PC-3 (cell line): ENCODE results near the gene DDX43. TPM values are rescaled to one million over a fixed set of nuclear protein-coding genes. Genes with fewer than 3 reads are reported as not detected.

Experiments
- ATAC-seq: fragments of 200-7000 bp; cut with Tn5 transposase; 2 replicates; pipeline ENCODE4 v1.9.1; 2020; ENCODE audit warnings: mild to moderate bottlenecking, moderate library complexity
- BruUV-seq: library from RNA; stranded (reverse); fragments of 400-500 nt; replicated peaks from 2 replicates; lab custom pipeline; 2021; lab: Mats Ljungman, UMichigan
- CTCF ChIA-PET: fragments of 300-600 bp; sonication (Branson Sonifier 250); formaldehyde crosslinking; loops from one replicate; lab custom pipeline; 2022; ENCODE audit warnings: antibody characterized with exemption; lab: Charles Lee
- POLR2A ChIA-PET: fragments of 300-600 bp; sonication (Branson Sonifier 250); formaldehyde crosslinking; loops from one replicate; lab custom pipeline; 2022; ENCODE audit warnings: antibody characterized with exemption; ENCODE audit not compliant: unreplicated experiment; lab: Charles Lee
- DNase-seq: peaks from one replicate; pipeline ENCODE4 v3.0.0-alpha.2; 2015
- H2AFZ ChIP-seq: fragments of 300-600 bp; sonication (generic); 2 replicates; pipeline ENCODE4 v1.6.0; 2016; ENCODE audit warnings: antibody characterized with exemption, low read length
- H3F3A ChIP-seq: fragments of 300-600 bp; sonication (generic); one replicate; pipeline ENCODE4 v1.6.0; 2017; ENCODE audit warnings: antibody characterized with exemption, low read length, control low read depth, mild to moderate bottlenecking; ENCODE audit not compliant: unreplicated experiment
- H3K27ac ChIP-seq: fragments of 300-600 bp; sonication (generic); 2 replicates; pipeline ENCODE4 v1.5.1; 2016; ENCODE audit warnings: mild to moderate bottlenecking, low read length
- H3K27me3 ChIP-seq: fragments of 300-600 bp; sonication (generic); 2 replicates; pipeline ENCODE4 v1.6.1; 2016; ENCODE audit warnings: low read length, mixed read lengths
- H3K36me3 ChIP-seq: fragments of 300-600 bp; sonication (generic); 2 replicates; pipeline ENCODE4 v1.6.1; 2016; ENCODE audit warnings: low read depth, mixed run types, low read length, mixed read lengths
- H3K4me1 ChIP-seq: fragments of 300-600 bp; sonication (generic); 2 replicates; pipeline ENCODE4 v1.5.1; 2016; ENCODE audit warnings: low read length; ENCODE audit not compliant: insufficient read depth
- H3K4me2 ChIP-seq: fragments of 300-600 bp; sonication (generic); 2 replicates; pipeline ENCODE4 v1.6.0; 2016; ENCODE audit warnings: low read length
- H3K4me3 ChIP-seq: fragments of 300-600 bp; sonication (generic); 2 replicates; pipeline ENCODE4 v1.5.1; 2016; ENCODE audit warnings: mild to moderate bottlenecking, low read length, mixed read lengths
- H3K79me2 ChIP-seq: fragments of 300-600 bp; sonication (generic); 2 replicates; pipeline ENCODE4 v1.6.1; 2017; ENCODE audit warnings: low read length, mixed read lengths
- H3K9ac ChIP-seq: fragments of 300-600 bp; sonication (generic); 2 replicates; pipeline ENCODE4 v1.6.0; 2016; ENCODE audit warnings: mild to moderate bottlenecking, low read length
- H3K9me2 ChIP-seq: fragments of 300-600 bp; sonication (generic); replicated peaks from 2 replicates; pipeline ENCODE4 v1.6.1; 2016; ENCODE audit warnings: mixed run types, low read length, mixed read lengths
- H3K9me3 ChIP-seq: fragments of 300-600 bp; sonication (generic); 2 replicates; pipeline ENCODE4 v1.6.1; 2016; ENCODE audit warnings: low read length, mixed read lengths
- H4K20me1 ChIP-seq: fragments of 300-600 bp; sonication (generic); 2 replicates; pipeline ENCODE4 v1.6.1; 2016; ENCODE audit warnings: low read length, mixed read lengths
- CTCF ChIP-seq: fragments of 300-600 bp; sonication (generic); conservative IDR thresholded peaks from 2 replicates; pipeline ENCODE4 v1.5.1; 2017; ENCODE audit warnings: antibody characterized with exemption, low read depth, mild to moderate bottlenecking, low read length
- EZH2 ChIP-seq: fragments of 300-600 bp; sonication (generic); IDR thresholded peaks from one replicate; pipeline ENCODE4 v1.6.1; 2017; ENCODE audit warnings: antibody characterized with exemption, mild to moderate bottlenecking, low read length; ENCODE audit not compliant: unreplicated experiment
- EZH2phosphoT487 ChIP-seq: fragments of 300-600 bp; sonication (generic); IDR thresholded peaks from 2 replicates; pipeline ENCODE4 v1.6.1; 2018; ENCODE audit warnings: mild to moderate bottlenecking, antibody characterized with exemption, low read length, borderline replicate concordance
- intact Hi-C: fragments of 100-400 bp; cut with micrococcal nuclease; formaldehyde crosslinking; loops from 2 replicates; pipeline ENCODE4 v1.9.0; 2023
- total RNA-seq: library from RNA; depleted of rRNA; stranded (reverse); fragments of >200 nt; gene quantifications from 2 replicates; pipeline ENCODE4 v1.2.3, GENCODE V29; 2014; rRNA removed

Gene DDX43
- total RNA-seq, 1 experiment from 2014 or later, result not detected

DNA sequence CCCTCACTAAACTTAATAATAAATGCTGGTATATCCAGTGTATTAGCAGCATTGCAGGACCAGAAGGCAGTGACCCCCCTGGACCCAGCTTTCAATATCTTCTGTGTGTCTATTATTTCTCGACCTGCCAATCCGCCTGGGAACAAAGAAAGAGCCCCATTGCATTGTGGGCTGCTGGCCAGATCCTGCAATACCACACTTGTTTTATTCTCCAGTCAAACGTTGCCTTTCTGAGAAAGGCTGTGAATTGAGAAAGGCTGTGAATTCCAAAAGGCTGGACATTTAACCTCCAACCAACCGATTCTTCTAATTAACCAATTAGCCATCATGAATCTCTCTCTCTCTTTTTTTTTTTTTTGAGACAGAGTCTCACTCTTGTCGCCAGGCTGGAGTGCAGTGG, 65.4 kb downstream of the DDX43 start:
- Histone ChIP-seq H3K79me2 (peaks cover 34% of the 10 kb centered on the region), H3K9ac (no peak overlapping the region), H3K27me3 (no peaks in the 10 kb centered on the region), H3K4me2 (no peak overlapping the region), H3K4me1 (no peaks in the 10 kb centered on the region), H3K36me3 (no peaks in the 10 kb centered on the region), H3K4me3 (no peak overlapping the region), H2AFZ (no peak overlapping the region), H3F3A (no peaks in the 10 kb centered on the region), H3K27ac (no peak overlapping the region), H4K20me1 (no peaks in the 10 kb centered on the region), H3K9me2 (no peaks in the 10 kb centered on the region), H3K9me3 (no peaks in the 10 kb centered on the region)
- TF ChIP-seq EZH2phosphoT487, result no peak
- TF ChIP-seq EZH2, result no peak
- TF ChIP-seq CTCF, result no peak
- intact Hi-C loops, result no loop called here
- ATAC-seq (no peak), DNase-seq (no peak)
- no TSS peak for BruUV-seq
- ChIA-PET CTCF (no interaction called here), POLR2A (no interaction called here)

DNA sequence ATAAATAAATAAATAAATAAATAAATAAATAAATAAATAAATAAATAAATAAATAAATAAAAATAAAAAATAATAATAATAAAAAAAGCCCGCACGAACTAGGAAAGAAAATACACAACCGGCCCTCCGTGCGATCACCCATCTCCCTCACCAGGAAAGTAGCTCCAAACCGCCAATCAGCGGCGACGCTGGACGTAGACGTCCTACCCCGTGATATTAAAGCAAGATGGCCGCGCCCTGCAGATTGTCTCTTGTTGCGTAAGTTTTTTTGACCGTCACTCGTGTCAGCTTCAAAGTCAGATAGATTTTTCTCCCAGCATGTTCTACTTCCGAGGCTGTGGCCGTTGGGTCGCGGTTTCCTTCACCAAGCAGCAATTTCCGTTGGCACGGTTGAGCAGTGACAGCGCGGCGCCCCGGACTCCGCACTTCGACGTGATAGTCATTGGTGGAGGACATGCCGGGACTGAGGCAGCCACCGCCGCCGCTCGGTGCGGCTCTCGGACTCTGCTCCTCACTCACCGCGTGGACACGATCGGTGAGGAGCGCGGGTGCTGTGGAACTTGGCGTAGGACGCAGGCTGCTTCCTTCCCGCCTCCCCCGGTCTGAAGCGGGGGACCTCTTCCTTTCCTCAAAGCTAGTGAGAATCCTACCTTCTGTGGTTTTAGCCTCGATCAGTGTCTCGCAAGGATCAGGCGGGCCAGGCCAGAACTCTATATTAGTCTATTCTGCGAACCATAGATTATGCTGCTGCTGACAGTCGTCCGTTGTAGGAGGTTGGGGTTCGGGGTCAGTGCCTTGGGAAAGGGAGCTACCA, 67.1 kb downstream of the DDX43 start, which contains the start of gene MTO1:
MTO1 (plus strand) TSS at position 201 of the 814 bp plus-strand sequence; CDS start at position 319, 118 bp downstream.
- DNase-seq (peak; percentile 84), ATAC-seq (peak; percentile 97)
- Histone ChIP-seq H3K4me1 (no peaks in the 10 kb centered on the region), H3K79me2 (peaks cover 38% of the 10 kb centered on the region), H2AFZ (peak within 1 kb of the TSS; percentile 83), H3F3A (no peaks in the 10 kb centered on the region), H3K4me3 (peak within 1 kb of the TSS; percentile 98), H4K20me1 (no peaks in the 10 kb centered on the region), H3K9ac (peak within 1 kb of the TSS; percentile 93), H3K9me2 (no peaks in the 10 kb centered on the region), H3K4me2 (peak within 1 kb of the TSS; percentile 79), H3K9me3 (no peaks in the 10 kb centered on the region), H3K27me3 (no peaks in the 10 kb centered on the region), H3K36me3 (no peaks in the 10 kb centered on the region; the same call in 1 of the 2 replicates), H3K27ac (peak within 1 kb of the TSS; percentile 82)
- BruUV-seq, result TSS peak; percentile 88
- ChIA-PET CTCF (interaction anchor here (0.6 kb wide), 1 partner anchor 12 kb away, joined by 3 read pairs; no protein-coding TSS in a partner anchor), POLR2A (interaction anchor here (0.6 to 0.8 kb wide), 2 partner anchors 10 to 1415 kb away, joined by 4 to 6 read pairs; partner anchors contain the start of gene CGAS)
- TF ChIP-seq CTCF (no peak), EZH2phosphoT487 (no peak), EZH2 (no peak)
- intact Hi-C loops, result no loop called here

Other genes with a start within 250 kb of the DDX43 start
- gene KHDC1L, start 169.3 kb upstream of the DDX43 start, total RNA-seq, result 0.80 and 2.4 TPM in 2 replicates
- gene KHDC1, start 131.6 kb upstream of the DDX43 start, total RNA-seq, result 5.1 and 7.9 TPM in 2 replicates
- gene DPPA5, start 40.6 kb upstream of the DDX43 start, total RNA-seq, result not detected in 2 replicates
- not detected in 2 replicates for gene KHDC3L, start 32.2 kb upstream of the DDX43 start, total RNA-seq
- gene OOEP, start 24.9 kb upstream of the DDX43 start, total RNA-seq, result not detected in 2 replicates
- 18.7 and 19.4 TPM in 2 replicates for gene CGAS, start 57.5 kb downstream of the DDX43 start, total RNA-seq
- gene MTO1, start 66.9 kb downstream of the DDX43 start, total RNA-seq, result 13.8 and 19.5 TPM in 2 replicates
- gene EEF1A1, start 126.2 kb downstream of the DDX43 start, total RNA-seq, result 5,206 and 6,057 TPM in 2 replicates